DOHH2 (cell line): ENCODE data around the gene KANSL3.

ENCODE experiments used
- CTCF ChIP-seq: fragments of 200-600 bp; sonication (generic); IDR thresholded peaks from one replicate; pipeline ENCODE4 v1.5.1; 2014; ENCODE audit warnings: antibody characterized with exemption, mild to moderate bottlenecking, low read depth, low read length; ENCODE audit not compliant: poor library complexity, severe bottlenecking
- EZH2phosphoT487 ChIP-seq: fragments of 200-600 bp; sonication (generic); IDR thresholded peaks from 2 replicates; pipeline ENCODE4 v1.6.1; 2017; ENCODE audit warnings: borderline replicate concordance, mild to moderate bottlenecking, antibody characterized with exemption, low read length, moderate library complexity, mixed read lengths

- no peak for TF ChIP-seq CTCF
- TF ChIP-seq EZH2phosphoT487 = no peak
Observed at GRCh38 chr2:96594282-96594681, 43.8 kb downstream of the KANSL3 start.
